LNCaP clone FGC (cell line): ENCODE measurements around the gene XRN2.

Experiments used
- DNase-seq: peaks from one replicate; pipeline ENCODE4 v3.0.0-alpha.2; 2011; ENCODE audit warnings: low read depth
- H3K4me3 ChIP-seq: 2 replicates; pipeline ENCODE4 v1.5.1; 2011; ENCODE audit warnings: mild to moderate bottlenecking, low read depth, low read length, control low read depth
- TF ChIP-seq, protein P1 (sequence below): IDR thresholded peaks from 2 replicates; pipeline ENCODE4 v1.5.1; 2012; ENCODE audit warnings: mild to moderate bottlenecking; ENCODE audit not compliant: control insufficient read depth, insufficient read depth; ENCODE audit errors: extremely low read depth

Gene XRN2

DNA sequence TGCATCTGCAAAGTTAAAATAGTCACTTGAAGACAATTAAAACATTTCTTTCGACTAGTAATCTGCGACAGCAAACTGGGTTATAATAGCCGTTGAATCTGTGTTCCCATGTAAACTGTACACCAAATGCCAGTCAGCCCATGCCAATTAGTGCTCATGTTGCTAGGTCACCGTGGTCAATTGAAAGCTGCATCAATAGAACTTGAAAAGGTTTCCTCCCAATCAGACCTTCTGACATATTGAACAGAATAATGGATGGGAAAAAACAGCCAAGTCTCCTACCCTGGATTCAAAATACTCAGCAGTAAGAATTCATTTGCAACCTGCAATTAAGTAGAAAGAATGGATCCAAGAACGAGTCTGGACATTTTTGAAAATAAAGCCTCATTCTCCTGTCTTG, 83.0 kb downstream of the XRN2 start:
- H3K4me3 ChIP-seq = no peak overlapping the region
- TF ChIP-seq, protein P1, sequence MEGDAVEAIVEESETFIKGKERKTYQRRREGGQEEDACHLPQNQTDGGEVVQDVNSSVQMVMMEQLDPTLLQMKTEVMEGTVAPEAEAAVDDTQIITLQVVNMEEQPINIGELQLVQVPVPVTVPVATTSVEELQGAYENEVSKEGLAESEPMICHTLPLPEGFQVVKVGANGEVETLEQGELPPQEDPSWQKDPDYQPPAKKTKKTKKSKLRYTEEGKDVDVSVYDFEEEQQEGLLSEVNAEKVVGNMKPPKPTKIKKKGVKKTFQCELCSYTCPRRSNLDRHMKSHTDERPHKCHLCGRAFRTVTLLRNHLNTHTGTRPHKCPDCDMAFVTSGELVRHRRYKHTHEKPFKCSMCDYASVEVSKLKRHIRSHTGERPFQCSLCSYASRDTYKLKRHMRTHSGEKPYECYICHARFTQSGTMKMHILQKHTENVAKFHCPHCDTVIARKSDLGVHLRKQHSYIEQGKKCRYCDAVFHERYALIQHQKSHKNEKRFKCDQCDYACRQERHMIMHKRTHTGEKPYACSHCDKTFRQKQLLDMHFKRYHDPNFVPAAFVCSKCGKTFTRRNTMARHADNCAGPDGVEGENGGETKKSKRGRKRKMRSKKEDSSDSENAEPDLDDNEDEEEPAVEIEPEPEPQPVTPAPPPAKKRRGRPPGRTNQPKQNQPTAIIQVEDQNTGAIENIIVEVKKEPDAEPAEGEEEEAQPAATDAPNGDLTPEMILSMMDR = no peak
- no peak for DNase-seq

DNA sequence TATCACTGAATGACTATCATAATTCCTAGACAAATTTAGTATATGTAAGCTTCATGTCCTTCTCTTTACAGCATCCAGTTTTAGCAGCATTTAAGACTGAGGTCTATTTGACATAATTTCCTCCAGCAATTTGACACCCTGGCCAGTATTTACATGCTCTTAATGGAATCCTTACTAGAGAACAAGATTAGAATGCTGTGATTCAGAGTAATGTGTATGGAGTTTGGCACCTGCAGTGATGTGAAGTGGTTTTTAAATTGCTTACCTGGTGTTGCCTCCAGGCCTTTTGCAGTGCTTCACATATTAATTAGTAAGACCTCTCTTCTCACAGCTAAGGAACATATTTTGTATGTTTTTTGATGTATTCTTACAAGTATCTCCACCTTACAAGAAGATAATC, 84.4 kb downstream of the XRN2 start:
- TF ChIP-seq, protein P1 = no peak
- H3K4me3 ChIP-seq = no peak overlapping the region
- no peak for DNase-seq

DNA sequence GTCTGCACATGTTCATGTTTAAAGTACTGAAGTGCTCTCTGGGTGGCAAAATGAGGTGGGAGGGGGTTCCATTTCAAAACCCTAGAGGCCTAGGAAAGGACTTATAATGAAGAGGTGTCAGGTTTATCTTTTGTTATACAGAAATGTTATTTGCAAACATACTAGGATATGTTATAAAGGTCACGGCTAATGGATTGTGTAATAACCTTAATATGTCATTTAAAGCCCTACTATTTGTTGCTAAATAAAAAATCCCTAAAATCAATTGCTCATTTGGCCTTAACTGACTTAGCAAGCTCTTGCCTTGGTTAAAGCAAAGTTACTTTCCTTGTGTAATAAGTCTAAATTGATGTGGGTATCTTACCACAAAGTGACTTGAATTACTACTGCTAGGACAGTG, 85.4 kb downstream of the XRN2 start:
- no peak for DNase-seq
- H3K4me3 ChIP-seq = no peak overlapping the region
- TF ChIP-seq, protein P1 = no peak

DNA sequence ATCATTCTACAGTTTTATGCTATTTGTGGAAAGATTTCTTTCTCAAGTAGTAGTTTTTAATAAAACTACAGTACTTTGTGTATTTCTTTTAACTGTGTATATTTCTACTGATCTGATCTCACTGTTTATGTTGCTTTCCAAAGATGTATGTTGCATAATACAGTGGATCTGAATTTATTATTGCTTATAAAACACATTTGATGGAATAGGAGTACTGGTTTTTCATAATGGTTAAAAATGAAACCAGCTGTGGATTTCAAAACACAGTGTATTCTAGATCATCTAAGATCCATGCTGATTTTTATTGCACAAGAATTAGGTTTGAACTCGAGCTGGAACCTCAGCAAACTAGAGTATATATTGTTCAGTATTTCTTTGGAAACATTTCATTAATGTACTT, 86.2 kb downstream of the XRN2 start:
- TF ChIP-seq, protein P1 = no peak
- H3K4me3 ChIP-seq = no peak overlapping the region
- no peak for DNase-seq

DNA sequence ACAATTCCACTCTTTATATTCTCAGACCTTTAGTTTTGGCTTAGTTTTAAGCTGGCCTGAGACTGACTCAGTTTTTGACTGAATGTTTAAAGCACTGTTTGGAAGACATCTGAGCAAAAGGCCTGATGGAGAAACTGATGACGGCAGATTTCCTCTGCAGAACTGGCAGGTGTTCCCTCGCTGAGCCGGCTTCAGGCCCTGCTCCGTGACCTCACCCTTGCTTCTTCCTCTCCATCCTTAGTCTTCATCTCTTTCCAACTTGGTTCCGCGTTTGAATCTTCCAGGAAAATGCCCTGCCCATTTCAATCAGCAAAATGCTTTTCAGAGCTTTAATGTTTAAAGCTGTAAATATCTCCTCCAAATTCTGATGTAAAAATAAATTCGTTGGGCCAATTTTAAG, 87.6 kb downstream of the XRN2 start:
- H3K4me3 ChIP-seq = no peak overlapping the region
- DNase-seq = no peak
- TF ChIP-seq, protein P1 = no peak

DNA sequence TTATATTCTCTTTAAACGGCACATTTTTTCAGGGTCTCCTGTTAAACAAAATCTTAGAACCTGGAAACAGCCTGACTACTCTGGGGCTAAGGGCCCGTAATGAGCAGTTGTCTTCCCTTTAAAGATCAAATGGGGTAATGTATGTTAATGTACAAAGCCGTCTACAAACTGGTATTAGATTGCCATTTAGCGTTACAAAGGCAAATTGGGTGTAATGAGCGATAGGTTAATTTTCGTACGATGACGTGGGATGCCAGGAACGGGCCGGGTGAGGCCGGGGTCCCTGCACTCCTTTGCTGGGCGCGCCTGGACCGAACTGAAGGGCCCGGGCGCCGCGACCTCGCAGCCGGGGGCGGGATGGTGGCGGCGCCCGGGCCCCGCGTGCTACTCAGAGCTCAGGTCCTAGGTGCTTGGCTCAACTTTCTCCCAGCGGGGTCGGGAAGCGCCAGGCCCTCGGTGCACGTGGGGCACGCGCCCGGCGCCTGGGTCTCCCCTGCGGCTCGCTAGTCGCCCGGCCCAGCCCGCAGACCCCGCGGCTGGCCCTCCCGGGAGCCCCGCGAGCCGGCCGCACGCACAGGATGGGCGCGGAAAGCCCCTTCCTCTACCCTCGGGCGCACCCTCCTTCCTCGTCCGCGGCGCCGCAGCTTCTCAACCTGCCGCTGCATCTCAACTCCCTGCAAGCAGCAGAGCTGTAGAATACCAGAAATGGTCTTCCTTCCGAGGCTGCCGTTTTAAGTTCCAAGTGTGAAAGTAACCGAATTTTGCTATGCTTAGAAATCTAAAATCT, 88.2 kb downstream of the XRN2 start:
- TF ChIP-seq, protein P1 = no peak
- H3K4me3 ChIP-seq = no peak overlapping the region
- no peak for DNase-seq

DNA sequence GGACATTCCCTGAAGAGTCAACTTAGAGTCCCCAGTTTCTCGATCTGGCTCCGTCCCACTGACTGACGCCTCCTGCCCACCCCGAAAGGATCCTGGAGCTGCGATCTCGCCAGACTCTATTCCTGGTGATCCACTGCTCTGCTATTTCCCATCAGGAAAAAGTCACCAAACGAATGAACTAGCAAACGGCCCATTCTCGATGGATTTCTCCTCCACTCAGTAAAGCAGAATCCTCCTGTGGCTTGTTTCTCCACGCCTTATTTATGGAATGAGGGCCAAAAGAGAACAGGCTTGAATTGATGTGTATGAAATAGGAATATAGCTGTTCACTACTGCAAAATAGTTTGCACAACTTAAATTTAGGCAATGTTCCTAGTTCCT, 88.8 kb downstream of the XRN2 start:
- TF ChIP-seq, protein P1 = no peak
- no peak overlapping the region for H3K4me3 ChIP-seq
- DNase-seq = no peak
